H9 (cell line): ENCODE measurements around the gene SDHAF2. TPM values are rescaled to one million over a fixed set of nuclear protein-coding genes. Genes with fewer than 3 reads are reported as not detected.

Experiments
- DNase-seq: peaks from one replicate; pipeline ENCODE4 v3.0.0-alpha.2; 2017
- H2AFZ ChIP-seq: one replicate; pipeline ENCODE4 v1.6.1; 2013; ENCODE audit warnings: mild to moderate bottlenecking, low read length, control low read depth, moderate library complexity
- H2AK5ac ChIP-seq: 2 replicates; pipeline ENCODE4 v1.6.1; 2013; ENCODE audit warnings: low read length, control low read depth, mixed read lengths; ENCODE audit not compliant: insufficient read length
- H2BK120ac ChIP-seq: one replicate; pipeline ENCODE4 v1.6.1; 2013; ENCODE audit warnings: low read depth, mild to moderate bottlenecking, low read length, control low read depth, inconsistent platforms; ENCODE audit not compliant: poor library complexity, severe bottlenecking
- H2BK12ac ChIP-seq: 2 replicates; pipeline ENCODE4 v1.6.1; 2013; ENCODE audit warnings: low read length, control low read depth, mixed read lengths, low read depth; ENCODE audit not compliant: insufficient read length
- H2BK15ac ChIP-seq: 2 replicates; pipeline ENCODE4 v1.6.1; 2013; ENCODE audit warnings: low read depth, low read length, control low read depth
- H2BK20ac ChIP-seq: one replicate; pipeline ENCODE4 v1.6.1; 2013; ENCODE audit warnings: low read depth, mild to moderate bottlenecking, low read length, control low read depth, inconsistent platforms; ENCODE audit not compliant: poor library complexity, severe bottlenecking
- H2BK5ac ChIP-seq: 2 replicates; pipeline ENCODE4 v1.6.1; 2013; ENCODE audit warnings: low read length, control low read depth, mixed read lengths; ENCODE audit not compliant: insufficient read length
- H3K14ac ChIP-seq: 2 replicates; pipeline ENCODE4 v1.6.1; 2013; ENCODE audit warnings: low read length, control low read depth; ENCODE audit not compliant: insufficient read depth
- H3K18ac ChIP-seq: 2 replicates; pipeline ENCODE4 v1.6.1; 2013; ENCODE audit warnings: low read depth, mild to moderate bottlenecking, mixed read lengths, low read length, control low read depth; ENCODE audit not compliant: insufficient read length
- H3K23ac ChIP-seq: 2 replicates; pipeline ENCODE4 v1.6.1; 2013; ENCODE audit warnings: low read length, control low read depth, mixed read lengths, low read depth; ENCODE audit not compliant: insufficient read length
- H3K23me2 ChIP-seq: 2 replicates; pipeline ENCODE4 v1.6.1; 2013; ENCODE audit warnings: low read depth, mild to moderate bottlenecking, mixed read lengths, low read length, control low read depth; ENCODE audit not compliant: insufficient read length, poor library complexity, severe bottlenecking
- H3K27ac ChIP-seq: 2 replicates; pipeline ENCODE4 v1.5.1; 2013; ENCODE audit warnings: low read length, control low read depth, mixed read lengths, low read depth; ENCODE audit not compliant: insufficient read length
- H3K27me3 ChIP-seq: 2 replicates; pipeline ENCODE4 v1.6.1; 2013; ENCODE audit warnings: low read length, control low read depth, inconsistent platforms; ENCODE audit not compliant: insufficient read depth
- H3K4ac ChIP-seq: 2 replicates; pipeline ENCODE4 v1.6.1; 2013; ENCODE audit warnings: low read depth, mild to moderate bottlenecking, control low read depth, inconsistent platforms, low read length, moderate library complexity
- H3K4me1 ChIP-seq: 2 replicates; pipeline ENCODE4 v1.6.1; 2013; ENCODE audit warnings: low read length, control low read depth, inconsistent platforms; ENCODE audit not compliant: insufficient read depth
- H3K4me2 ChIP-seq: 2 replicates; pipeline ENCODE4 v1.6.1; 2013; ENCODE audit warnings: low read length, control low read depth, mixed read lengths; ENCODE audit not compliant: insufficient read length, insufficient read depth
- H3K56ac ChIP-seq: 2 replicates; pipeline ENCODE4 v1.6.1; 2013; ENCODE audit warnings: low read depth, mild to moderate bottlenecking, mixed read lengths, low read length, control low read depth; ENCODE audit not compliant: insufficient read length
- H3K79me1 ChIP-seq: 2 replicates; pipeline ENCODE4 v1.6.1; 2013; ENCODE audit warnings: low read depth, mild to moderate bottlenecking, moderate library complexity, low read length, control low read depth, inconsistent platforms; ENCODE audit not compliant: insufficient read depth, poor library complexity, severe bottlenecking
- H3K79me2 ChIP-seq: 2 replicates; pipeline ENCODE4 v1.6.1; 2013; ENCODE audit warnings: low read length, control low read depth, inconsistent platforms; ENCODE audit not compliant: insufficient read depth
- H3K9ac ChIP-seq: 2 replicates; pipeline ENCODE4 v1.6.1; 2013; ENCODE audit warnings: low read length, control low read depth, mixed read lengths; ENCODE audit not compliant: insufficient read length; ENCODE audit errors: extremely low read depth
- H3K9me3 ChIP-seq: one replicate; pipeline ENCODE4 v1.6.1; 2013; ENCODE audit warnings: low read depth, low read length, inconsistent platforms; ENCODE audit not compliant: control insufficient read depth
- H3T11ph ChIP-seq: one replicate; pipeline ENCODE4 v1.6.1; 2013; ENCODE audit warnings: mild to moderate bottlenecking, low read length, control low read depth, inconsistent platforms
- H4K20me1 ChIP-seq: one replicate; pipeline ENCODE4 v1.6.1; 2013; ENCODE audit not compliant: control insufficient read depth, insufficient read length, insufficient read depth
- H4K5ac ChIP-seq: 2 replicates; pipeline ENCODE4 v1.6.1; 2013; ENCODE audit warnings: low read depth, mild to moderate bottlenecking, mixed read lengths, low read length, control low read depth; ENCODE audit not compliant: insufficient read length
- H4K8ac ChIP-seq: replicated peaks from 2 replicates; pipeline ENCODE4 v1.6.1; 2013; ENCODE audit warnings: low read length, control low read depth, mixed read lengths, low read depth; ENCODE audit not compliant: insufficient read length
- H4K91ac ChIP-seq: 2 replicates; pipeline ENCODE4 v1.6.1; 2013; ENCODE audit warnings: low read depth, mild to moderate bottlenecking, moderate library complexity, mixed read lengths, low read length, control low read depth; ENCODE audit not compliant: insufficient read length
- H3K27ac Mint-ChIP-seq, 3 experiments: 2 replicates in 2 of 3; 3 replicates in 1 of 3; pipeline ENCODE4 v1.8.0; 2020 to 2021; ENCODE audit warnings: mixed read lengths in 3 of 3, mild to moderate bottlenecking in 1 of 3, moderate library complexity in 1 of 3
- H3K27me3 Mint-ChIP-seq: 2 replicates; pipeline ENCODE4 v1.8.0; 2021; ENCODE audit warnings: low read depth, mild to moderate bottlenecking, moderate library complexity, mixed read lengths
- H3K36me3 Mint-ChIP-seq, 3 experiments: 2 replicates in 2 of 3; 3 replicates in 1 of 3; pipeline ENCODE4 v1.8.0; 2020 to 2021; ENCODE audit warnings: low read depth in 3 of 3, mixed read lengths in 3 of 3; ENCODE audit not compliant: insufficient read depth in 1 of 3
- H3K4me1 Mint-ChIP-seq, 2 experiments: 2 replicates each; pipeline ENCODE4 v1.8.0; 2020; ENCODE audit warnings: mixed read lengths in 2 of 2
- H3K4me3 Mint-ChIP-seq, 2 experiments: 2 replicates in 1 of 2; 3 replicates in 1 of 2; pipeline ENCODE4 v1.8.0; 2020 to 2021; ENCODE audit warnings: mild to moderate bottlenecking in 2 of 2, mixed read lengths in 2 of 2, moderate library complexity in 1 of 2
- H3K9me3 Mint-ChIP-seq, 2 experiments: 2 replicates in 1 of 2; 3 replicates in 1 of 2; pipeline ENCODE4 v1.8.0; 2020; ENCODE audit warnings: mild to moderate bottlenecking in 2 of 2, mixed read lengths in 2 of 2, moderate library complexity in 1 of 2
- CTCF ChIP-seq: fragments of 200-600 bp; sonication (generic); conservative IDR thresholded peaks from 3 replicates; pipeline ENCODE4 v1.8.0; 2021; ENCODE audit warnings: antibody characterized with exemption, mild to moderate bottlenecking
- WGBS: extraction: QIAGEN DNeasy Blood & Tissue Kit; methylation state at CpG from one replicate; pipeline ENCODE4 v1.1.7; 2013; ENCODE audit warnings: missing lambda C conversion rate, low lambda C conversion rate, mixed read lengths; ENCODE audit not compliant: insufficient read length; ENCODE audit errors: extremely low coverage; 5-methylcytosine and 5-hydroxymethylcytosine counted together
- total RNA-seq: library from RNA; stranded (reverse); gene quantifications from 2 replicates; pipeline ENCODE4 v1.2.1, GENCODE V29; 2021

The SDHAF2 gene
- total RNA-seq, 1 experiment from 2014 or later: 41.8 TPM

- no peaks in the 10 kb centered on the region for H4K20me1 ChIP-seq
- Mint-ChIP-seq H3K4me3 (no peak overlapping the region), H3K4me1 (peaks cover 5 to 13% of the 10 kb centered on the region in 2 experiments), H3K27ac (no peak overlapping the region), H3K36me3 (peaks cover 0 to 9% (median 2%) of the 10 kb centered on the region in 3 experiments; a peak in 3 of 7 replicates), H3K9me3 (no peaks in the 10 kb centered on the region), H3K27me3 (peaks cover 2% of the 10 kb centered on the region; the same call in 1 of the 2 replicates)
- H3K4ac ChIP-seq: no peak overlapping the region
- no peaks in the 10 kb centered on the region for H3K27me3 ChIP-seq
- no peak overlapping the region for H3K23ac ChIP-seq
- H3K23me2 ChIP-seq: no peaks in the 10 kb centered on the region
- no peak overlapping the region for H3T11ph ChIP-seq
- H2BK5ac ChIP-seq: no peak overlapping the region
- no peak for DNase-seq
- H3K4me1 ChIP-seq: no peaks in the 10 kb centered on the region
- H2BK20ac ChIP-seq: no peak overlapping the region
- H2AK5ac ChIP-seq: no peak overlapping the region
- WGBS: no CpG with 5 or more reads among the region's 1 CpG
- H3K9me3 ChIP-seq: no peaks in the 10 kb centered on the region
- H2BK120ac ChIP-seq: no peak overlapping the region
- no peak for TF ChIP-seq CTCF
- H3K14ac ChIP-seq: no peak overlapping the region
- no peak overlapping the region for H3K56ac ChIP-seq
- H3K79me1 ChIP-seq: no peaks in the 10 kb centered on the region
- H4K91ac ChIP-seq: no peak overlapping the region
- H3K79me2 ChIP-seq: no peaks in the 10 kb centered on the region
- no peak overlapping the region for H3K18ac ChIP-seq
- no peak overlapping the region for H3K27ac ChIP-seq
- H2BK12ac ChIP-seq: no peak overlapping the region
- H2BK15ac ChIP-seq: no peak overlapping the region
- no peak overlapping the region for H2AFZ ChIP-seq
- no peak overlapping the region for H3K9ac ChIP-seq
- H4K8ac ChIP-seq: no peak overlapping the region
- H3K4me2 ChIP-seq: no peak overlapping the region
- H4K5ac ChIP-seq: no peak overlapping the region
These were observed 45.5 kb downstream of the SDHAF2 start for GRCh38 chr11:61475433-61475832.
